Heart left ventricle (tissue), 16 donors: ENCODE data around the gene UNC93A. TPM values are rescaled to one million over a fixed set of nuclear protein-coding genes. Genes with fewer than 3 reads are reported as not detected.

Source experiments
- ATAC-seq, 4 donors: fragments of 200-7000 bp; cut with Tn5 transposase; one replicate each; pipeline ENCODE4 v1.9.1; 2020 to 2022; ENCODE audit warnings: moderate library complexity in 4 of 4, mild to moderate bottlenecking in 3 of 4, moderate number of reproducible peaks in 1 of 4
- DNase-seq, 5 donors: peaks; one replicate each; pipeline ENCODE4 v3.0.0-alpha.2; 2020
- H3K27ac ChIP-seq, 12 donors: fragments of 200-600 bp; sonication (generic) in 4 of 12; one replicate each; pipeline versions ENCODE4 v1.5.0 to v1.8.0; 2016 to 2022; ENCODE audit warnings: mild to moderate bottlenecking in 2 of 12
- H3K27me3 ChIP-seq, 9 donors: fragments of 200-600 bp; sonication (generic) in 2 of 9; one replicate each; pipeline versions ENCODE4 v1.5.1 to v1.8.0; 2016 to 2022; ENCODE audit warnings: mild to moderate bottlenecking in 3 of 9
- H3K36me3 ChIP-seq, 9 donors: fragments of 200-600 bp; sonication (generic) in 2 of 9; one replicate each; pipeline versions ENCODE4 v1.5.0 to v1.8.0; 2018 to 2022; ENCODE audit warnings: mild to moderate bottlenecking in 2 of 9
- H3K4me1 ChIP-seq, 12 donors: fragments of 200-600 bp; sonication (generic) in 4 of 12; one replicate each; pipeline versions ENCODE4 v1.5.0 to v1.8.0; 2016 to 2022; ENCODE audit warnings: mild to moderate bottlenecking in 3 of 12
- H3K4me3 ChIP-seq, 12 donors: fragments of 200-600 bp; sonication (generic) in 4 of 12; one replicate each; pipeline versions ENCODE4 v1.5.0 to v1.8.0; 2017 to 2022; ENCODE audit warnings: mild to moderate bottlenecking in 9 of 12, moderate library complexity in 4 of 12
- H3K9me3 ChIP-seq, 12 donors: fragments of 200-600 bp; sonication (generic) in 4 of 12; one replicate each; pipeline versions ENCODE4 v1.5.0 to v1.8.0; 2016 to 2022; ENCODE audit warnings: mild to moderate bottlenecking in 1 of 12
- CTCF ChIP-seq, 12 donors: fragments of 200-600 bp; sonication (generic) in 4 of 12; IDR thresholded peaks; one replicate each; pipeline versions ENCODE4 v1.5.0 to v1.8.0; 2018 to 2022; ENCODE audit warnings: antibody characterized with exemption in 12 of 12, mild to moderate bottlenecking in 5 of 12
- POLR2A ChIP-seq, 2 donors: fragments of 450-650 bp; IDR thresholded peaks; one replicate each; pipeline ENCODE4 v1.6.1; 2017; ENCODE audit warnings: antibody characterized with exemption in 2 of 2, mild to moderate bottlenecking in 2 of 2, moderate library complexity in 2 of 2
- WGBS, 4 donors: extraction: QIAGEN DNeasy Blood & Tissue Kit in 2 of 4; methylation state at CpG; one replicate each; pipeline versions ENCODE4 v1.1.5 to v1.1.7; 2013 to 2018; 5-methylcytosine and 5-hydroxymethylcytosine counted together
- intact Hi-C, 10 donors: fragments of 100-400 bp; cut with DNase I; formaldehyde crosslinking; loops; one replicate each; pipeline versions ENCODE4 v1.11.1 to v1.14.2; 2022
- polyA plus RNA-seq, 2 donors: library from polyadenylated mRNA; stranded (reverse); fragments of 200-250 nt; gene quantifications; one replicate each; pipeline ENCODE4 v1.2.3, GENCODE V29; 2013
- total RNA-seq, 9 donors: library from RNA; depleted of rRNA in 2 of 9; stranded (reverse); fragments of >200 nt in 2 of 9; fragmentation: NEBNext Ultra II Directional in 3 of 9; extraction: Animal tissue kit (Norgen Biotek cat#: 25700) in 3 of 9; gene quantifications; one replicate each; pipeline versions ENCODE4 v1.1.0 to v1.2.4, GENCODE V29; 2016 to 2023
- donor health status: ischemic (EF 13 %, LVEDD 7.1; RV severe dilation, severe dysfunction).
- donor health status: healthy with polysubstance abuse.
- donor health status: DM: no; HTN: yes; CAD: no.
- donor health status: DM: no; HTN: no; CAD: no.
- donor health status: ischemic (EF 25% LVEDD 6.9; RV normal size, moderate dysfunction).
- donor health status: ischemic (EF 25% LVEDD 5.7; RV mildly dilated, moderate dysfunction).
- donor health status: healthy.
- donor health status: DM: yes; HTN: yes; CAD: no.
- donor health status: ischemic (EF 35%, LVEDD 5.7; RV mildly dilated, moderate dysfunction).
- donor health status: nonischemic (EF 11% LVEDD 7.7; RV severe dilation, severe dysfunction).
- donor health status: DM: yes; HTN: yes; CAD: no.
- donor health status: PGD.
- donor health status: ischemic (EF 29% LVEDD 5.4; RV normal size, mild dysfunction).
- donor health status: nonischemic (EF 23%, LVEDD 6.1; RV moderate dilation, normal function).

Gene UNC93A
- total and polyA plus RNA-seq, 11 donors = not detected

- 72 to 79% (median 73%) methylated on average over 3 of the region's 3 CpGs for WGBS, 4 donors
- no peak for TF ChIP-seq POLR2A (IDR thresholded peaks at IDR 0.05)
- no peak for TF ChIP-seq CTCF (IDR thresholded peaks at IDR 0.05)
- H3K27me3 ChIP-seq = peaks cover 0 to 7% (median 0%) of the 10 kb centered on the region in 9 donors
These were observed 50.8 kb downstream of the UNC93A start for GRCh38 chr6:167341665-167342655.

GRCh38 chr6:167342879-167343610, 51.9 kb downstream of the UNC93A start:
- Histone ChIP-seq H3K36me3 (no peaks in the 10 kb centered on the region), H3K27ac (no peak overlapping the region), H3K9me3 (no peaks in the 10 kb centered on the region), H3K4me3 (no peak overlapping the region), H3K4me1 (no peaks in the 10 kb centered on the region), H3K27me3 (peaks cover 0 to 7% (median 0%) of the 10 kb centered on the region in 9 donors)
- intact Hi-C loops = no loop called here
- DNase-seq (no peak), ATAC-seq (no peak)
- TF ChIP-seq CTCF (IDR thresholded peaks at IDR 0.05) (no peak), POLR2A (IDR thresholded peaks at IDR 0.05) (no peak)
- WGBS, 4 donors = 89 to 93% (median 90%) methylated on average over 12 to 14 of the region's 14 CpGs

More at GRCh38 chr6:167341665-167342655, 50.8 kb downstream of the UNC93A start:
- intact Hi-C loops = no loop called here
- no peak for ATAC-seq
- no peaks in the 10 kb centered on the region for H3K4me1 ChIP-seq
- H3K4me3 ChIP-seq = no peak overlapping the region
- H3K27ac ChIP-seq = no peak overlapping the region
- H3K9me3 ChIP-seq = no peaks in the 10 kb centered on the region
- no peaks in the 10 kb centered on the region for H3K36me3 ChIP-seq
- DNase-seq = no peak

- Histone ChIP-seq H3K36me3 (no peaks in the 10 kb centered on the region), H3K4me1 (peaks cover 0 to 6% (median 0%) of the 10 kb centered on the region in 12 donors), H3K4me3 (no peak overlapping the region), H3K27me3 (peaks cover 0 to 21% (median 0%) of the 10 kb centered on the region in 9 donors), H3K27ac (no peak overlapping the region), H3K9me3 (no peaks in the 10 kb centered on the region)
- ATAC-seq = no peak
- TF ChIP-seq POLR2A (IDR thresholded peaks at IDR 0.05) (no peak), CTCF (IDR thresholded peaks at IDR 0.05) (no peak)
- no peak for DNase-seq
- intact Hi-C loops = no loop called here
These were observed 54.2 kb downstream of the UNC93A start for GRCh38 chr6:167345348-167345747.

GRCh38 chr6:167345960-167346359, 54.8 kb downstream of the UNC93A start:
- WGBS, 4 donors = 84 to 90% (median 87%) methylated on average over 4 of the region's 4 CpGs
- TF ChIP-seq POLR2A (IDR thresholded peaks at IDR 0.05) = no peak
- TF ChIP-seq CTCF (IDR thresholded peaks at IDR 0.05) = no peak
- H3K27ac ChIP-seq = no peak overlapping the region
- DNase-seq (no peak), ATAC-seq (no peak)
- H3K4me1 ChIP-seq = peaks cover 0 to 12% (median 4%) of the 10 kb centered on the region in 12 donors
- H3K9me3 ChIP-seq = no peaks in the 10 kb centered on the region
- intact Hi-C loops = no loop called here
- H3K4me3 ChIP-seq = no peak overlapping the region
- peaks cover 0 to 26% (median 0%) of the 10 kb centered on the region in 9 donors for H3K27me3 ChIP-seq
- no peaks in the 10 kb centered on the region for H3K36me3 ChIP-seq
